Fibroblast of skin of left biceps (primary cell): ENCODE measurements around the gene MED28.
"Not testable (repeated sequence)": the region's sequence is repeated elsewhere in the genome, so short reads cannot be mapped to it uniquely, and the experiment has no call there.

Experiments used
- DNase-seq, 2 experiments: peaks; one replicate each; pipeline ENCODE4 v3.0.0-alpha.2; 2013; ENCODE audit warnings: low read depth in 2 of 2

Gene MED28

DNA sequence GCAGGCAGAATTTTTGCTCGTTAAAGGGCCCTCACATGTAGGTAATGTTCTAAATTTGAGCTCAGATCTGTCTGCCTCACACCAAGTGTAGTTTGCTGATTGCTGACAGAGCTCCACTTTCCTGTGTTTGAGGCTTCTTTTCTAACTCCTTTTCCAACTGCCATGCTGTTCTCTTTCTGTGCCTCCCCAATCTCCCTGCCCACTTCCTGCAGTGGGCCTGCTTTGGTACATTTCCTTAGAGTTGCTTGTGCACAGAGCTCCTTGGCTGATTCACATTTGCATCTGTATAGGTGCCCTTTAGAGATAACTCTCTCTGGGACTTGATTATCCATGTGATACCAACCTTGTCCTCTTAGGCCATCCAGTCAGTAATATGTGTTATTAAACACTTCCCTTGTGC is 4.5 kb downstream of the MED28 start:
- no peak for DNase-seq

GRCh38 chr4:17619416-17620105 is 5.1 kb downstream of the MED28 start:
- no peak for DNase-seq

GRCh38 chr4:17623451-17624001 is 9.1 kb downstream of the MED28 start:
- DNase-seq: no peak

GRCh38 chr4:17624821-17625220 is 10.4 kb downstream of the MED28 start:
- no peak for DNase-seq

DNA sequence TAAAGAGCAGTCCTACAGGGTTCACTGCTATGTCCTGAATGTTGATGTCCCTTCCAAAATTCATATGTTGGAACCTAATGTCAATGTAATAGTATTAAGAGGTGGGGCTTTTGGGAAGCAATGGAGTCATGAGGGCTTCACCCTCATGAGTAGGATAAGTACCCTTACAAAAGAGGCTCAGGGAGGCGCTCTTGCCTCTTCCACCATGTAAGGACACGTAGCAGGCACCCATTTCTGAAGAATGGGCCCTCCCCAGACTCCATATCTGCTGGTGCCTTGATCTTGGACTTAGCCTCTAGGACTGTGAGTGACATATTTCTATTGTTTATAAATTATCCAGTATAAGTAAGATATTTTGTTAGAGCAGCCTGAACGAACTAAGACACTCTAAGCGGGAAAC is 15.8 kb downstream of the MED28 start:
- no peak for DNase-seq

- no peak for DNase-seq
These were observed 19.2 kb downstream of the MED28 start for GRCh38 chr4:17633600-17633999.

DNA sequence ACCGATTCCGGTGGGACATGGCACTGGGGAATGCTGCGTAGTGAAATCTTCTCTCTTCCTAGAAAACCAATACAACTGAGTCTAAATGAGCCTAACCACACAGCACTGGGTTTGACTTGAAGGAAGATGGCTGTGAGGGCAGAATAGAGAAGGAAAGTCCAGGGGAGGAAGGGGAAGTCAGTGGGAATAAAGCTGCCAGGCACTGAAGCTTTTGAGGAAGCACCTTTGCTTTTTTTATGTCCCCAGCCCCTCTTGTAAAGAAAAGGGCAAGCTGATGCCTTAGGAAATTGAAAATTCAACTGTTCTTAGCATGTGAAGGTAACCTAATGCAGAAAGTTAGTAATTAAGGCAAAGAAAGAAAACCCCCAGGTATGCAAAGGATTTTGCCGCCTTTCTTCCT is 20.6 kb downstream of the MED28 start:
- DNase-seq: no peak

DNA sequence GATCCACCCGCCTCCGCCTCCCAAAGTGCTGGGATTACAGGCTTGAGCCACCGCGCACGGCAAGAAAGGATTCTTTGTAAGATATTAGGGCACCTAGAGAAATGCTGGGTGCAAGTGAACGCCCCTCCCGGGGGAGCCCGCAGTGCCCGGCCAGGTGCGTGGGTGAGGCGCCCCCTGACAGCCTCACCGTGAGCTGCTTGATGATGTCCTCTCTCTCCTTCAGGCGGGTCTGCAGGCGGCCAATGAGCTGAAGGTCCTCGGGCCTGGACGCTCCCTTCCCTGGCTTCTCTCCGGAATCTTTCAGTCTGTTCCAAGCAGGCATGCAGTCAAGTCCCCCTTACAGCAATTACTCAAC is 21.9 kb downstream of the MED28 start:
- no peak for DNase-seq

DNA sequence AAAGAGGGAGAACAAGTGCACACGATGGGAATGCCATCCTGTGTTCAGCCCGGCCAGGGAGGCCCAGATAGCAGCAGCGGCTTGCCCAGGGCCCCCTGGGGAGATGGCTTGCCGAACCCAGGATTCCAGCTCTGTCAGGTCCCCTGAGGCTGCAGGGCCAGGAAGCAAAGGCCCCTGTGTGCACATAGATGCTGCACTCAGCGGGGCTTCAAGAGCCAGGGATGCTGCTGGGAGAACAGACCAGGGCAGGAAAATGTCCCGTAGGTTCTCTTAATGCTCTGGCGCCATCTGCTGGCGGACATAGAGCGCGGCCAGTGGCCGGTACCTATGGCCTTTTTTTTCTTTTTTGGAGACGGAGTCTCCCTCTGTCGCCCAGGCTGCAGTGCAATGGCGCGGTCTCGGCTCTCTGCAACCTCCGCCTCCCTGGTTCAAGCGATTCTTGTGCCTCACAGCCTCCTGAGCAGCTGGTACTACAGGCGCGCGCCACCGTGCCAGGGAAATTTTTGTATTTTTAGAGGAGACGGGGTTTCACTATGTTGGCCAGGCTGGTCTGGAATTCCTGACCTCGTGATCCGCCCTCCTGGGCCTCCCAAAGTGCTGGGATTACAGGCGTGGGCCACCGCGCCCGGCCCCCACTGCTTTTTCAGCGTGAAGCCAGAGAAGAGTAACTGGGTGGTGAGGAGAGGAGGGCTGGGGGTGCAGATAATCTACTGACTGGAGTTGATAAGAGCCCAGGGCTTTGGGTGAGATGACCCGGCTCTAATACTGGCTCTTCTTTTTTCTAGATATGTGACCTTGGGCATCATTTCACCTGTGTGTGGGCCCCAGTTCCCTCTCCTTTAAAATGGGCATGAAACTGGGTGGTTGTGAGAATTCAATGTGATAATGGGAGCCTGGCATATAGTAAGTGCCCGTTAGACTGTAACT is 22.5 kb downstream of the MED28 start:
- DNase-seq: no peak

DNA sequence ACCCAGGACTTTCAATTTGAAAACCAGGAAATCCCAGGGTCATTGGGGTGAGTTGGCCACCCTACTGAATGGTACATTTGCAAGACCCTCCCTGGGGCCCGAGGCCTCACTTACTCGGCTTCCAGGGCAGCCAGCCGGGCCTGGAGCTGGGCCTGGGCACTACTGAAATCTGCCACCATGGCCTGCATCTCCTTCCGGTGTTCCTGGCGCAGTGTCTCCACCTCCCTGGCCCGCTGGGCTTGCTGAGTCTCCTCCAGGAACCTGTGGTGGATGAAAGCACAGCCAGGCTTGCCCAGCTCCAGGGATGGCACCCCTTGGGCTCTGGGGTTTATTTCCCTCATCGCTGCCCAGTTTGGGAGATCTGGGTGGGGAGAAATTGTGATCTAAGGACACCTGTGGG is 24.7 kb downstream of the MED28 start:
- no peak for DNase-seq

DNA sequence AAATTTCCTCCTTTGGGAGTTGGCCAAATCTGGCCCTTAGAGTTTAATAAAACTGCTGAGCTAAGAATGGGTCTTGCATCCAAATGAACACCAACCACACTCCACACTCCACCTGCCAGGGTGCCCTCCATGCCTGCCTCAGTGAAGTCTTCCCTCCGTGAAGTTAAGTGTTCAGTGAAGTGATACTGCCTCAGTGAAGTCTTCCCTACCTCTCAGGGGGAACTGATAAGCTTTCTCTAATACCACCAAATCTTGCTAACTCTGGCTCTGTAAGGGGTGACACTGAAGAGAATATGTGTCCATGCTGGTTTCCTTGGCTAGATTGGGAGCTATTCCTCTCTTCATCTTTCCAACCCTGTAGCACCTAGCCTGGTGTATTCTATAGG is 27.9 kb downstream of the MED28 start:
- DNase-seq: no peak

DNA sequence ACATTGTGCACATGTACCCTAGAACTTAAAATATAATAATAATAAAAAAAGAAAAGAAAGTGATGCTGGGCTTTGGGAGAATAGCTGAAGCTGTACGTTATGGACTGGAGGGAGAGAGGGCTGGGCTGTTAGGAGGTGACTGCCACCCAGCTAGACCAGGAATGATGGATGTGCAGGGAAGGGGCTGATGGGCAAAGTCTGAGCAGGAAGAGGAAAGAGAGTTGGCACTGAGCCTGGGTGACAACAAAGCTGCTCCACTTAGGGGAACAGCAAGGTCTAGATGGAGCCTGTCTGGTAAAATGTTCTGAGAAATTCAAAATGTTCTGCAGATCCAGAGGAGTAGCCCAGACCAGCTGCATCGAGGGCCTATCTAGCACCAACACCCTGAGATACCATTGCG is 32.3 kb downstream of the MED28 start:
- DNase-seq: no peak

DNA sequence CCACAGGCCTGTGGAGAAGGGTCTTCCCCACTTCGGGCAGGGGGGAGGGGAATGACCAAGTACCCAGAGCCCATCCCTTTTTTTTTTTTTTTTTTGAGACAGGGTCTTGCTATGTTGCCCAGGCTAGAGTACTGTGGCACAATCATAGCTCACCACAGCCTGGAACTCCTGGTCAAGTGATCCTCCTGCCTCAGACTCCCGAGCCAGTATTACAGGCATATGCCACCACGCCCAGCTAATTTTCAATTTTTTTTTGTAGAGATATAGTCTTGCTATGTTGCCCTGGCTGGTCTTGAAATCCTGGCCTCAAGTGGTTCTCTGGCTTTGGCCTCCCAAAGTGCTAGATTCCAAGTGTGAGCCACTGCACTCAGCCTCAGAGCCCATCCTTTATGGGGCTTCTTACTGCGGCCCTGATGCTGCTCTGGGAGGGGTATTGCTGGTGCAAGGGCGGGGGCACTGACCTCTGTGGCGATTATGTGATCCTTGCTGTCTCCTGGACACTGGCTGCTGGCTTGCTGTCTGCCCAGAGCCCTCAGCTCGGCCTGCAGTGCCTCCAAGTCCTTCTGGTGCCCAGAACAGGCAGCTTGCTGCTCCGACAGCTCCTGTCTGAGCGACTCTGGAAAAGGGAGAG is 32.9 kb downstream of the MED28 start:
- DNase-seq: no peak

DNA sequence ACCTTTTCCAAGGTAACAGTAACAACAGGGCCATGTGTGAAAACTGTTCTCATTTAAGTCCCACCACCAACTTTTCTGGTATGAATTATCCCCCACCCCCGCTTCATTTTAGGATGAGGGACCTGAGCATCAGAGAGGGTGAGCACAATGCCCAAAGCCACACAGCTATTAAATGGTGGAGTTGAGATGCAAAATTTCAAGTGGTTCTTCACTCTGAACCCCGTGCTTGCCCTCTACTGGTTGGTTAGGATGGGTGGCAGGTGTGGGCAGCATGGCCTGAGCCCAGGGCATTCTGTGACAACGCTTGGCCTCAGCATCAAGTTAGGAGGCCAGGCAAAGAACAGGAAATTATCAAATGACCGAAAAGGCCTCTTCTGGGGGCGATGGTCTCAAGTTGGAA is 33.5 kb downstream of the MED28 start:
- DNase-seq: no peak

DNA sequence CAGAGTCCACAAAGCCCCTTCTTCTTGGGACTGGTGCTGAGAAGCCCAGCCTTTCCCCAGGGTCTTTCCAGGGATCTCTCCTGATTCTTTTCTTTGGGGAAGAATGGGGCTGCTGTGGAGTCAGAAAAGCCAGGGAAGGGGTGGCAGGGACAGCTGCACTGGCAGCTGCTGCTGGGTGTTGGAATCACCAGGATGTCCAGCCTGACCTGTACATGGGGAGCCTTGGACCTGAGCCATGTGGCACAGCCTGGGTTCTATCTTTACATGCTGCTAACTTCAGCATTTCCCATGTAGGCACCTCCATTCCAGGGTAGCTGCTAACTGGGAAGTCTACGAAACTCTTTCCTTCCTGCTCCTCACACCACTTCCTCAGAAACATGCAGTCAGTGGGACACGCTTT is 36.0 kb downstream of the MED28 start:
- DNase-seq: no peak

DNA sequence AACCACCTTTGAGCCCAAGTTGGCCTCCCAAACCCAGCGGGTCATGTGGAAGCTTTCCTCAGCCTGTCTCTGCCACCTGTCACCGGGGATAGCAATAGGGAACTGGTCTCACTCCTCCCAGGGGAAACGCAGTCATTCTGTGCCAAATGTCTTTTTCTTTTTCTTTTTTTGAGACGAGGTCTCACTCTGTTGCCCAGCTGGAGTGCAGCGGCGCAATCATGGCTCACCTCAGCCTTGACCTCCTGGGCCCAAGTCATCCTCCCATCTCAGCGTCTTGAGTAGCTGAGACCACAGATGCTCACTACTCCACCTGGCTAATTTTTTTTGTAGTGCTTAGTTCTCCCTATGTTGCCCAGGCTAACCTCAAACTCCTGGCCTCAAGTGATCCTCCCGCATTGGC is 40.3 kb downstream of the MED28 start:
- DNase-seq: no peak

- no peak for DNase-seq
These were observed 42.6 kb downstream of the MED28 start for GRCh38 chr4:17657090-17657489.

GRCh38 chr4:17657849-17658248 is 43.4 kb downstream of the MED28 start:
- no peak for DNase-seq

DNA sequence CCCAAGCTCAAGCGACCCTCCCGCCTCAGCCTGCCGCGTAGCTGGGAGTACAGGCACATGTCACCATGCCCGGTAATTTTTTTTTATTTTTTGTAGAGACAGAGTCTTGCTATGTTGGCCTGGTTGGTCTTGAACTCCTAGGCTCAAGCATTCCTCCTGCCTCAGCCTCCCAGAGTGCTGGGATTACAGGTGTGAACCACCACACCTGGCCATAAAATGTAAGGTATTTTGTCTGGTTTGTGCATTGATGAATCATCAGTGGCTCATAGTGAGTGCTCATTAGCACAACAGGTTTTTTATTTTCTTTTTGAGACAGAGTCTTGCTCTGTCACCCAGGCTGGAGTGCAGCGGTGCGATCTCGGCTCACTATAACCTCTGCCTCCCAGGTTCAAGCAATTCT is 44.8 kb downstream of the MED28 start:
- DNase-seq: not testable (repeated sequence)

DNA sequence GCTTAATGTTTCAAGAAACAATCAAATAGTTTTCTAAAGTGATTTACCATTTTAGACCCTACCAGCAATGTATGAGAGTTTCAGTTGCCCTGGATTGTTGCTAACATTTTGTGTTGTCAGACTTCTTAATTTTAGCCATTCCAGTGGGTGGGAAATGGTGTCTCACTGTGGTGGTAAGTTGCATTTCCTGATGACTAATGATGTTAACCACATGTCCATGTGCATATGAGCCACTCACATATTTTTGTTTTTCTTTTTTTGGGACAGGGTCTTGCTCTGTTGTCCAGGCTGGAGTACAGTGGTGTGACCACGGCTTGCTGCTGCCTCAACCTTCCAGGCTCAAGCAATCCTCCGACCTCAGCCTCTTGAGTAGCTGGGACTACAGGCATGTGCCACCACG is 48.3 kb downstream of the MED28 start:
- no peak for DNase-seq

DNA sequence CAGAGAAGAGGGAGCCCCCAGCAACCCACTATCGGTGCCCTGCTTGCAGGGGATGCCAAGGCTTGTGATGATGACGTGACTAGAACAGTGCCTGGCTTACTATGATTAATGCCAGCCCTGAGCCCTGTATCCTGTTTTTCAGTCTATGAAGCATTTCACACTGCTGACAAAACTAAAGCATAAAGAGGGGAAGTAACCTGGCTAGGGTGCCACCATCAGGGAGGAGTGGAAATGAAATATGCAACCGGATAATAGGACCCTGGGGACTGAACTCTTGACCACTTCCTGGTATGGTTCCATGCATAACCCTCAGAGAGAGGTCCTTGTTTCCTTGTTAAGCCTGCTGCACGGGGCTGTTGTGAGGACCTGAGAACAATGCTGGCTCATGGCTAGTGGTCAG is 50.3 kb downstream of the MED28 start:
- no peak for DNase-seq

DNA sequence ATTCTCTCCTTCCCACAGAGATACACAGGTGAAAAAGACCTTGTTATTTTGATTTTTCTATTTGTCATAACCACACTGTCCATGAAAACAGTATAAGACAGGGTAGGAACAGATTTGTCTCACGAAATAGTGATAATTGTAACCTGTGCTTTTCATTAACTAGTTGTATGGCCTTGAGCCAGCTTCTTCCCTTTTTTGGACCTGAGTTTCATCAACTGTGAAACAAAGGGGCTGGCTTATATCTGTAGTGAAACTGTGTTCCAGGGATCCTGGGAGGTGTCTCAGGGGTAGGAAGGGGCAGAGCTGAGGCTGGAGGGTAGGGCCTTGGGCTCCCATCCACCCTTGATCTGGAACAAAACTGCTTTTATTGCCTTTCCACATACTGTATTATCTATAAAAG is 50.9 kb downstream of the MED28 start:
- no peak for DNase-seq

- DNase-seq: no peak
These were observed 51.4 kb downstream of the MED28 start for GRCh38 chr4:17665852-17666251.
